Pancreas (tissue), 10 donors: Measurements from ENCODE around the gene ANKRD37. TPM values are rescaled to one million over a fixed set of nuclear protein-coding genes. Genes with fewer than 3 reads are reported as not detected.
A peak's percentile ranks its signal among the peaks of the same experiment; 100 is the strongest.

Source experiments
- ATAC-seq, 4 donors: fragments of 200-7000 bp; cut with Tn5 transposase; one replicate each; pipeline versions ENCODE4 v1.8.0 to v1.9.1; 2020; ENCODE audit warnings: mild to moderate bottlenecking in 4 of 4, moderate library complexity in 4 of 4
- DNase-seq, 6 donors: peaks; one replicate each; pipeline ENCODE4 v3.0.0-alpha.2; 2020
- FAIRE-seq: peaks from 2 replicates; lab custom pipeline; 2012; peaks lifted over from hg19 to GRCh38; lab: Jason Lieb, UNC
- H3K27ac ChIP-seq, 4 donors: fragments of 200-600 bp; sonication (generic); 1 replicate in 3 of 4; 2 replicates in 1 of 4; pipeline versions ENCODE4 v1.5.0 to v1.8.0; 2020
- H3K27me3 ChIP-seq, 4 donors: fragments of 200-600 bp; one replicate each; pipeline ENCODE4 v1.8.0; 2021
- H3K36me3 ChIP-seq, 3 donors: fragments of 200-600 bp; sonication (generic) in 1 of 3; one replicate each; pipeline versions ENCODE4 v1.5.0 to v1.8.0; 2020 to 2021
- H3K4me1 ChIP-seq, 3 donors: fragments of 200-600 bp; one replicate each; pipeline ENCODE4 v1.8.0; 2021
- H3K4me3 ChIP-seq, 4 donors: fragments of 200-600 bp; sonication (generic) in 2 of 4; one replicate each; pipeline versions ENCODE4 v1.5.0 to v1.8.0; 2020 to 2021
- H3K9me3 ChIP-seq, 4 donors: fragments of 200-600 bp; one replicate each; pipeline ENCODE4 v1.8.0; 2021
- CTCF ChIP-seq, 4 donors: fragments of 200-600 bp; sonication (generic) in 3 of 4; IDR thresholded peaks; one replicate each; pipeline versions ENCODE4 v1.5.0 to v1.8.0; 2021; ENCODE audit warnings: antibody characterized with exemption in 4 of 4
- WGBS, 2 donors: extraction: QIAGEN DNeasy Blood & Tissue Kit; methylation state at CpG; one replicate each; pipeline ENCODE4 v1.1.7; 2013; 5-methylcytosine and 5-hydroxymethylcytosine counted together
- intact Hi-C, 3 donors: fragments of 100-400 bp; cut with DNase I; formaldehyde crosslinking; loops; one replicate each; pipeline versions ENCODE4 v1.11.1 to v1.14.2; 2022
- polyA plus RNA-seq, 2 donors: library from polyadenylated mRNA; stranded (reverse); fragments of 200-250 nt; gene quantifications; one replicate each; pipeline ENCODE4 v1.2.3, GENCODE V29; 2013
- total RNA-seq, 6 donors: library from RNA; stranded (reverse); fragmentation: NEBNext Ultra II Directional in 4 of 6; extraction: Animal tissue kit (Norgen Biotek cat#: 25700) in 4 of 6; gene quantifications; one replicate each; pipeline versions ENCODE4 v1.2.1 to v1.2.4, GENCODE V29; 2021 to 2023
- donor health status: healthy with polysubstance abuse.
- donor health status: DM: no; HTN: no; CAD: no; lungs with moderate emphysema.
- donor health status: DM: no; HTN: no; CAD: no.
- donor health status: control.
- donor health status: control.
- donor health status: Bipolar disorder and iron deficiency.
- donor health status: DM: yes; HTN: yes; CAD: no.
- donor health status: DM: no; HTN: no; CAD: no.
- donor health status: DM: no; HTN: no; CAD: no.
- donor health status: DM: yes; HTN: yes; CAD: no.

ANKRD37 gene
- total and polyA plus RNA-seq, 8 donors, result 4.8 to 15.3 (median 10.7) TPM

GRCh38 chr4:185426960-185427688 lies 30.5 kb downstream of the ANKRD37 start:
- ATAC-seq, result no peak
- no peak overlapping the region for H3K27ac ChIP-seq
- no peak for TF ChIP-seq CTCF (IDR thresholded peaks at IDR 0.05)
- WGBS, 2 donors, result 86 to 87% methylated on average over 22 of the region's 22 CpGs
- H3K27me3 ChIP-seq, result no peaks in the 10 kb centered on the region
- H3K4me3 ChIP-seq, result no peak overlapping the region
- DNase-seq, result no peak
- no peaks in the 10 kb centered on the region for H3K36me3 ChIP-seq
- peaks cover 0 to 14% (median 8%) of the 10 kb centered on the region in 3 donors for H3K4me1 ChIP-seq
- no peak for FAIRE-seq
- intact Hi-C loops, result no loop called here
- H3K9me3 ChIP-seq, result no peaks in the 10 kb centered on the region

DNA sequence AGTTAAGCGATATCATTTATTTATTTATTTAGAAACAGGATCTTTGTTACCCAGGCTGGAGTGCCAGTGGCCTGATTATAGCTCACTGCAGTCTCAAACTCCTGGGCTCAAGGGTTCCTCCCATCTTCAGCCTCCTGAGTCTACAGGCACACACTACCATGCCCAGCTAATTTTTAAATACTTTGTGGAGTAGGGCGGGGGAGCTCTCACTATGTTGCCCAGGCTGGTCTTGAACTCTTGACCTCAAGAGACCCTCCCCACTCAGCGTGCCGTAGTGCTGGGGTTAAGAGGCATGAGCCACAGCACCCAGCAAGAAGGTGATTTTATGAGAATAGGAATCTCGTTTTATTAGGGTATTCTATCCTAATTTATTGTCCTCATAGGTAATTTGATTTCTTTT lies 33.0 kb downstream of the ANKRD37 start:
- peaks cover 0 to 3% (median 3%) of the 10 kb centered on the region in 3 donors for H3K4me1 ChIP-seq
- no peak overlapping the region for H3K27ac ChIP-seq
- H3K9me3 ChIP-seq, result no peaks in the 10 kb centered on the region
- no peak for TF ChIP-seq CTCF (IDR thresholded peaks at IDR 0.05)
- intact Hi-C loops, result no loop called here
- WGBS, 2 donors, result 60 to 69% methylated on average over 5 of the region's 5 CpGs
- no peak for DNase-seq
- ATAC-seq, result no peak
- no peak overlapping the region for H3K4me3 ChIP-seq
- FAIRE-seq, result no peak
- H3K36me3 ChIP-seq, result no peaks in the 10 kb centered on the region
- no peaks in the 10 kb centered on the region for H3K27me3 ChIP-seq

DNA sequence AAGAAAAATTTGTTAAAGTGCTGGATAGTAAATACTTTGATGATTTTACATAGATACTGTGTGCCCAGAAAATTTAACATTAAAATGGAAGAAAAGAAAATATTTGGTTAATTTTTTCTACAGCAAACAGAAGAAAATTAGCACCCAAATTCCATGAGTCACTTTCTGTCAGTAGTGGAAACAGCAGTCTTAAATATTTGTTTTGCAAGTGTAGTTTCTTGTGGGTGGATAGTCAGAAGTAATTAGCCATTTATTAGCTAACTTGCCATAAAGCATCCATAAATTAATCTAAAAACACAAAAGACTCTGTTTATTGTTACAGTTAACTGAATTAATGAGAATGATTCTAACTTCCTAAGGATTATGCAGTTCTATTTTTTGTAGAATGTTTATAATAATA lies 38.8 kb downstream of the ANKRD37 start:
- ATAC-seq, result no peak
- H3K27ac ChIP-seq, result no peak overlapping the region
- no peak for TF ChIP-seq CTCF (IDR thresholded peaks at IDR 0.05)
- H3K9me3 ChIP-seq, result no peaks in the 10 kb centered on the region
- H3K27me3 ChIP-seq, result no peaks in the 10 kb centered on the region
- intact Hi-C loops, result no loop called here
- no peak for DNase-seq
- H3K4me1 ChIP-seq, result no peaks in the 10 kb centered on the region
- no peak overlapping the region for H3K4me3 ChIP-seq
- FAIRE-seq, result no peak
- H3K36me3 ChIP-seq, result no peaks in the 10 kb centered on the region

DNA sequence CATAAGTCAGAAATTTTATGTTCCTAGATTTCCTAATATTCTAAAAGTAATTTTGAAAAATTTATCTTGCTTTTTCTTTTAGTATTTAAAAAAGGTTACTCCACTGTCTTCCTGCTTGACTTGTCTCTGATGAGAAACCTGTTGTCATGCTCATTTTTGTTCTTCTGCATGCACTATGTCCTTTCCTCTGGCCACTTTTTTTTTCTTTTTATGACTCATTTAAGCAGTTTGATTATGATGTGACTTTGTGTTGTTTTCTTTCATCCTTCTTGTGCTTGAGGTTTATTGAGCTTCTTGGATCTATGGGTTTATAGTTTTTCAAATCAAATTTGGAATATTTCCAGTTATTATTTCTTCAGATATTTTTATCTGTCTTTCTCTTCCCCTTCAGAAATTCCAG lies 41.2 kb downstream of the ANKRD37 start:
- no peak for FAIRE-seq
- H3K4me3 ChIP-seq, result no peak overlapping the region
- intact Hi-C loops, result no loop called here
- no peaks in the 10 kb centered on the region for H3K4me1 ChIP-seq
- no peaks in the 10 kb centered on the region for H3K9me3 ChIP-seq
- DNase-seq, result no peak
- H3K27ac ChIP-seq, result no peak overlapping the region
- no peak for ATAC-seq
- H3K27me3 ChIP-seq, result no peaks in the 10 kb centered on the region
- H3K36me3 ChIP-seq, result no peaks in the 10 kb centered on the region
- no peak for TF ChIP-seq CTCF (IDR thresholded peaks at IDR 0.05)

GRCh38 chr4:185441479-185441878 lies 44.8 kb downstream of the ANKRD37 start:
- ATAC-seq (no peak), FAIRE-seq (peak; percentile 41), DNase-seq (no peak)
- 91 to 92% methylated on average over 2 of the region's 2 CpGs for WGBS, 2 donors
- Histone ChIP-seq H3K27ac (no peak overlapping the region), H3K4me3 (no peak overlapping the region), H3K9me3 (no peaks in the 10 kb centered on the region), H3K27me3 (no peaks in the 10 kb centered on the region), H3K4me1 (no peaks in the 10 kb centered on the region), H3K36me3 (no peaks in the 10 kb centered on the region)
- no peak for TF ChIP-seq CTCF (IDR thresholded peaks at IDR 0.05)
- intact Hi-C loops, result no loop called here
